ENCODE data around the gene ARHGAP40.

The ARHGAP40 gene

GRCh38 chr20:38692436-38693411 is 91.1 kb downstream of the ARHGAP40 start:
- H4K20me1 ChIP-seq, result peaks cover 43% of the 10 kb centered on the region
- no peak overlapping the region for H3K4me3 ChIP-seq
- H3K9me3 ChIP-seq, result no peaks in the 10 kb centered on the region
- no peaks in the 10 kb centered on the region; the same call in 1 of the 2 replicates for H3K4me1 ChIP-seq
- no peak for TF ChIP-seq Cebpa-rat (IDR thresholded peaks at IDR 0.05)
- H3K9ac ChIP-seq, result no peak overlapping the region
- no peaks in the 10 kb centered on the region for H3K36me3 ChIP-seq
- H3K27me3 ChIP-seq, result no peaks in the 10 kb centered on the region; the same call in 1 of the 2 replicates
- H3K27ac ChIP-seq, result no peak overlapping the region
- no peak overlapping the region for H3K4me2 ChIP-seq

- H3K27ac ChIP-seq, result no peak overlapping the region
- H3K9ac ChIP-seq, result no peak overlapping the region
- H4K20me1 ChIP-seq, result peaks cover 14% of the 10 kb centered on the region; the same call in 1 of the 2 replicates
- H3K4me1 ChIP-seq, result no peaks in the 10 kb centered on the region; the same call in 1 of the 2 replicates
- peaks cover 17% of the 10 kb centered on the region; the same call in 1 of the 2 replicates for H3K27me3 ChIP-seq
- no peaks in the 10 kb centered on the region for H3K36me3 ChIP-seq
- TF ChIP-seq Cebpa-rat (IDR thresholded peaks at IDR 0.05), result no peak
- H3K4me2 ChIP-seq, result no peak overlapping the region
- H3K9me3 ChIP-seq, result no peaks in the 10 kb centered on the region
- H3K4me3 ChIP-seq, result no peak overlapping the region
Measured at GRCh38 chr20:38697306-38697705, 95.7 kb downstream of the ARHGAP40 start.

- no peaks in the 10 kb centered on the region for H3K4me1 ChIP-seq
- H3K27ac ChIP-seq, result no peak overlapping the region
- H4K20me1 ChIP-seq, result peaks cover 3% of the 10 kb centered on the region; the same call in 1 of the 2 replicates
- no peak overlapping the region for H3K9ac ChIP-seq
- no peak overlapping the region for H3K4me3 ChIP-seq
- no peaks in the 10 kb centered on the region for H3K36me3 ChIP-seq
- H3K4me2 ChIP-seq, result no peak overlapping the region
- TF ChIP-seq Cebpa-rat (IDR thresholded peaks at IDR 0.05), result no peak
- H3K27me3 ChIP-seq, result peaks cover 17% of the 10 kb centered on the region; the same call in 1 of the 2 replicates
- H3K9me3 ChIP-seq, result no peaks in the 10 kb centered on the region
Measured at GRCh38 chr20:38698541-38698940, 96.9 kb downstream of the ARHGAP40 start.

- no peaks in the 10 kb centered on the region for H4K20me1 ChIP-seq
- H3K9me3 ChIP-seq, result no peaks in the 10 kb centered on the region
- H3K4me1 ChIP-seq, result no peaks in the 10 kb centered on the region
- H3K27me3 ChIP-seq, result peaks cover 17% of the 10 kb centered on the region; the same call in 1 of the 2 replicates
- no peak for TF ChIP-seq Cebpa-rat (IDR thresholded peaks at IDR 0.05)
- no peak overlapping the region for H3K4me2 ChIP-seq
- no peak overlapping the region for H3K9ac ChIP-seq
- H3K4me3 ChIP-seq, result no peak overlapping the region
- no peaks in the 10 kb centered on the region for H3K36me3 ChIP-seq
- no peak overlapping the region for H3K27ac ChIP-seq
Measured at GRCh38 chr20:38700141-38700540, 98.5 kb downstream of the ARHGAP40 start.

Data from BLaER1 (cell line).